Measurements from ENCODE around the gene CACNB2. TPM values are rescaled to one million over a fixed set of nuclear protein-coding genes. Genes with fewer than 3 reads are reported as not detected.

CACNB2 gene
- total and polyA plus RNA-seq, 8 donors: 4.9 to 11.1 (median 7.3) TPM

GRCh38 chr10:18523858-18524257 is 383.6 kb downstream of the CACNB2 start:
- FAIRE-seq: no peak
- H3K36me3 ChIP-seq: peaks cover 0 to 6% (median 0%) of the 10 kb centered on the region in 3 donors
- no peaks in the 10 kb centered on the region for H3K27me3 ChIP-seq
- peaks cover 0 to 3% (median 0%) of the 10 kb centered on the region in 3 donors for H3K4me1 ChIP-seq
- 71 to 72% methylated on average over 2 of the region's 2 CpGs for WGBS, 2 donors
- no peak for DNase-seq
- intact Hi-C loops (cut with DNase I): no loop called here
- H3K4me3 ChIP-seq: no peak overlapping the region
- H3K9me3 ChIP-seq: no peaks in the 10 kb centered on the region
- TF ChIP-seq, protein P1, sequence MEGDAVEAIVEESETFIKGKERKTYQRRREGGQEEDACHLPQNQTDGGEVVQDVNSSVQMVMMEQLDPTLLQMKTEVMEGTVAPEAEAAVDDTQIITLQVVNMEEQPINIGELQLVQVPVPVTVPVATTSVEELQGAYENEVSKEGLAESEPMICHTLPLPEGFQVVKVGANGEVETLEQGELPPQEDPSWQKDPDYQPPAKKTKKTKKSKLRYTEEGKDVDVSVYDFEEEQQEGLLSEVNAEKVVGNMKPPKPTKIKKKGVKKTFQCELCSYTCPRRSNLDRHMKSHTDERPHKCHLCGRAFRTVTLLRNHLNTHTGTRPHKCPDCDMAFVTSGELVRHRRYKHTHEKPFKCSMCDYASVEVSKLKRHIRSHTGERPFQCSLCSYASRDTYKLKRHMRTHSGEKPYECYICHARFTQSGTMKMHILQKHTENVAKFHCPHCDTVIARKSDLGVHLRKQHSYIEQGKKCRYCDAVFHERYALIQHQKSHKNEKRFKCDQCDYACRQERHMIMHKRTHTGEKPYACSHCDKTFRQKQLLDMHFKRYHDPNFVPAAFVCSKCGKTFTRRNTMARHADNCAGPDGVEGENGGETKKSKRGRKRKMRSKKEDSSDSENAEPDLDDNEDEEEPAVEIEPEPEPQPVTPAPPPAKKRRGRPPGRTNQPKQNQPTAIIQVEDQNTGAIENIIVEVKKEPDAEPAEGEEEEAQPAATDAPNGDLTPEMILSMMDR (IDR thresholded peaks at IDR 0.05): no peak
- no peak for ATAC-seq
- H3K27ac ChIP-seq: peak overlapping the region in 1 of 4 donors; percentile 1

GRCh38 chr10:18527687-18528086 is 387.5 kb downstream of the CACNB2 start:
- ATAC-seq (no peak), FAIRE-seq (no peak), DNase-seq (no peak)
- H3K4me1 ChIP-seq: peaks cover 0 to 3% (median 0%) of the 10 kb centered on the region in 3 donors
- H3K27ac ChIP-seq: no peak overlapping the region
- H3K9me3 ChIP-seq: no peaks in the 10 kb centered on the region
- H3K27me3 ChIP-seq: no peaks in the 10 kb centered on the region
- intact Hi-C loops (cut with DNase I): no loop called here
- 91 to 92% methylated on average over 2 of the region's 2 CpGs for WGBS, 2 donors
- no peaks in the 10 kb centered on the region for H3K36me3 ChIP-seq
- TF ChIP-seq, protein P1 (IDR thresholded peaks at IDR 0.05): no peak
- H3K4me3 ChIP-seq: no peak overlapping the region

DNA sequence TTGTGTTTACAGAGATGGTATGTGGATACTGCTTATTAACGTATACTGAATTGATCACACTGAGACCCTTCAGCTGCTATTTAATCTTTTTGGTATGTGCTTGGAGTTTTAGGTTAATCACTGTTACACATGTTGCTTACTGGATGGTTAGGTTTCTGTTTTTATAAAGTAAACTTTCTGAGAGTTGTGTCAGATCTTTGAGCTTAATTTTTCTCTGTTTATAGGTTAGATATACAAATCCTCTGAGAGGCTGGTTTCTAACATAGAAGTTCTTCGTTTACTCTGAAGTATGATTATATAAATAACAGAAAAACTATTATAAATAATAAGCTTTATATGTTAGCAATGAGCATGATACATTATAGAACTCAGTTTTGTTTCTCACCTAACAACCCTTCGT is 388.1 kb downstream of the CACNB2 start:
- H3K36me3 ChIP-seq: no peaks in the 10 kb centered on the region
- TF ChIP-seq, protein P1 (IDR thresholded peaks at IDR 0.05): no peak
- no peak for DNase-seq
- peaks cover 0 to 3% (median 0%) of the 10 kb centered on the region in 3 donors for H3K4me1 ChIP-seq
- H3K27ac ChIP-seq: no peak overlapping the region
- no peaks in the 10 kb centered on the region for H3K27me3 ChIP-seq
- no peak overlapping the region for H3K4me3 ChIP-seq
- H3K9me3 ChIP-seq: no peaks in the 10 kb centered on the region
- WGBS, 2 donors: 91 to 92% methylated on average over 3 of the region's 3 CpGs
- no peak for FAIRE-seq
- intact Hi-C loops (cut with DNase I): no loop called here
- ATAC-seq: no peak

GRCh38 chr10:18532881-18533535 is 392.8 kb downstream of the CACNB2 start:
- 82% methylated on average over 7 of the region's 7 CpGs for WGBS, 2 donors
- intact Hi-C loops (cut with DNase I): no loop called here
- no peaks in the 10 kb centered on the region for H3K9me3 ChIP-seq

GRCh38 chr10:18533896-18534295 is 393.7 kb downstream of the CACNB2 start:
- H3K27me3 ChIP-seq: no peaks in the 10 kb centered on the region
- intact Hi-C loops (cut with DNase I): no loop called here
- ATAC-seq (no peak), DNase-seq (no peak), FAIRE-seq (no peak)
- no peak overlapping the region for H3K4me3 ChIP-seq
- H3K9me3 ChIP-seq: no peaks in the 10 kb centered on the region
- H3K36me3 ChIP-seq: peaks cover 0 to 17% (median 2%) of the 10 kb centered on the region in 3 donors
- H3K4me1 ChIP-seq: no peaks in the 10 kb centered on the region
- H3K27ac ChIP-seq: no peak overlapping the region
- WGBS, 2 donors: 92 to 93% methylated on average over 5 of the region's 5 CpGs
- TF ChIP-seq, protein P1 (IDR thresholded peaks at IDR 0.05): no peak

More at GRCh38 chr10:18532881-18533535, 392.8 kb downstream of the CACNB2 start:
- DNase-seq: no peak
- H3K27me3 ChIP-seq: no peaks in the 10 kb centered on the region
- H3K4me1 ChIP-seq: no peaks in the 10 kb centered on the region
- no peak for FAIRE-seq
- no peak for ATAC-seq
- peaks cover 0 to 8% (median 0%) of the 10 kb centered on the region in 3 donors for H3K36me3 ChIP-seq
- TF ChIP-seq, protein P1 (IDR thresholded peaks at IDR 0.05): no peak
- H3K4me3 ChIP-seq: no peak overlapping the region
- H3K27ac ChIP-seq: no peak overlapping the region

All from pancreas (tissue), 10 donors.